DMS153 treated with DMSO at 0.1 percent for 48 hours (cell line): ENCODE measurements around the gene PSPN.
"Not testable (repeated sequence)": the region's sequence is repeated elsewhere in the genome, so short reads cannot be mapped to it uniquely, and the experiment has no call there.

Experiments
- DNase-seq: peaks from one replicate; lab custom pipeline; 2025; ENCODE audit not compliant: unreplicated experiment; lab: John Stamatoyannopoulos, UW

The PSPN gene

DNA sequence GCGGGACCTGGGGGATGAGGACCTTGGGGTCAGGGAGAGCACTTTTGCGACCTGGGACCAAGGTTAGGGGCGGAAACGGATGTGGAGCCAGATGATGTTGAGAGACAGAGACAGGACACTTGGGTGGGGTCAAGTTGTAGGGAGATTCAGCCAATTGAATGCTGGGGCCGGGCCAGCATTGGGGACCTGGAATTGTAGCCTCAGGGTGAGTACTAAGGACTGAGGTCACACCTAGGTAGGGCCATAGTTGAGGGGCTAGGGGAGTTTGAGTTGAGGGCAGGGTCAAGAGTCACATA is 2.0 kb downstream of the PSPN start:
- no peak for DNase-seq

DNA sequence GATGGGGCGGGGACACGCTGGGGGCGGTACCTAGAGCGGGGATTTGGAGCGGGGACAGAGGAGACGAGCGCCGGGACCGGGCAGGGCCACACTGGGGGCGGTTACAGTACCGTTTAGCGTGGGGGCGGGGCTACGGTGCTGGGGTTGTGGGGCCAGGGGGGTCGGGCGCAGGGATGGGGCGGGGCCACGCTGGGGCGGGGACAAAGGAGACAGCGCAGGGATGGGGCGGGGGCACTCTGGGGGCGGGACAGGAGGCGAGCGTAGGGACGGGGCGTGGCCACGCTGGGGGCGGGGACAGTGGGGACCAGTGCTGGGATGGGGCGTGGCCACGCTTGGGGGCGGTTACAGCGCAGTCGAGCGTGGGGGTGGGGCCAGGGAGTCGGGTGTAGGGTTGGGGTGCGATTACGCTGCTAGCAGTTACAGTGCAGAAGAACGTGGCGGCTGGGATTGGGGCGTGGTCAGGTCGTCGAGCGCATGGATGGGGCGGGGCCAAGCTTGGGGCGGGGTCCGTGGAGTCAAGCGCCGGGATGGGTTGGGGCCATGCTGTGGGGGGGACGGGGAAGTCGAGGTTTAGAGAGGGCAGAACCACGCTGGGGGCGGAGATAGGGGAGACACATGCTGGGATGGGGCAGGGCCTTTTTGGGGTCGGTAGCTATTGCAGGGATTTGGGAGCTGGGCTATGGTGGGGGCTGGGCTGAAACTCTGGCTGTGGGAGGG is 2.5 kb downstream of the PSPN start:
- peak; percentile 94 for DNase-seq

GRCh38 chr19:6372594-6373095 is 3.1 kb downstream of the PSPN start, which contains the start of gene ALKBH7:
TSS of gene ALKBH7 (plus strand) at chr19:6372794. CDS start at chr19:6372821, 27 bp downstream.
- peak; percentile 99 for DNase-seq

DNA sequence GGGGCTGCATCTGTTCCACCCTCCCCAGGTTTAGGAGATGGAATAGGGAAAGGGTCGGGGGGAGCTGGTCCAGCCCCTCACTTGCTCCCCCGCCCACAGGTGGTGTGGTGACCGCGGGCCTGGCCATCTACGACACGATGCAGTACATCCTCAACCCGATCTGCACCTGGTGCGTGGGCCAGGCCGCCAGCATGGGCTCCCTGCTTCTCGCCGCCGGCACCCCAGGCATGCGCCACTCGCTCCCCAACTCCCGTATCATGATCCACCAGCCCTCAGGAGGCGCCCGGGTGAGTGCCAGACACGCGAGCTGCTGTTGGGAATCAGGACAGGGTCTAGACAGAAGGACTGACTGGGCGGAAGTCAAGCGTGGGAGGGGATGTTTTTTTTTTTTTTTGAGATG is 11.4 kb downstream of the PSPN start:
- DNase-seq = no peak

- no peak for DNase-seq
These were observed 13.4 kb downstream of the PSPN start for GRCh38 chr19:6362351-6362801.

GRCh38 chr19:6362027-6362350 is 13.7 kb downstream of the PSPN start:
- no peak for DNase-seq

DNA sequence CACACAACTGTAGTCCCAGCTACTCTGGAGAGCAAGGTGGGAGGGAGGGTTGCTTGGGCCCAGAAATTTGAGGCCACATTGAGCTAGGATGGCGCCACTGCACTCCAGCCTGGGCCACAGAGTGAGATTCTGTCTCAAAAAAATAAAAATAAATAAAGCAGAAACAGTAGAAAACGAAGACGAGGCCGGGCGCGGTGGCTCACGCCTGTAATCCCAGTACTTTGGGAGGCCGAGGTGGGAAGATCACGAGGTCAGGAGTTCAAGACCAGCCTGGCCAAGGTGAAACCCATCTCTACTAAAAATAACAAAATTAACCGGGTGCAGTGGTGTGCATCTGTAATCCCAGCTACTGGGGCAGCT is 14.9 kb downstream of the PSPN start:
- not testable (repeated sequence) for DNase-seq

DNA sequence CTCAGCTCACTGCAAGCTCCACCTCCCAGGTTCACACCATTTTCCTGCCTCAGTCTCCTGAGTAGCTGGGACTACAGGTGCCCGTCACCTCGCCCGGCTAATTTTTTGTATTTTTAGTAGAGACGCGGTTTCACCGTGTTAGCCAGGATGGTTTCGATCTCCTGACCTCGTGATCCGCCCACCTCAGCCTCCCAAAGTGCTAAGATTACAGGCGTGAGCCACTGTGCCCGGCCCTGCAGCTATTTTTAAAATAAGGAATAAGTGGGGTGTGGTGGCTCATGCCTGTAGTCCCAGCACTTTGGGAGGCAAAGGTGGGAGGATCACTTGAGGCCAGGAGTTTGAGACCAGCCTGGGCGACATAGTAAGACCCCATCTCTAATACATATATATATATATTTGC is 15.3 kb downstream of the PSPN start:
- not testable (repeated sequence) for DNase-seq

- DNase-seq = no peak
These were observed 16.0 kb downstream of the PSPN start for GRCh38 chr19:6359568-6360341.

DNA sequence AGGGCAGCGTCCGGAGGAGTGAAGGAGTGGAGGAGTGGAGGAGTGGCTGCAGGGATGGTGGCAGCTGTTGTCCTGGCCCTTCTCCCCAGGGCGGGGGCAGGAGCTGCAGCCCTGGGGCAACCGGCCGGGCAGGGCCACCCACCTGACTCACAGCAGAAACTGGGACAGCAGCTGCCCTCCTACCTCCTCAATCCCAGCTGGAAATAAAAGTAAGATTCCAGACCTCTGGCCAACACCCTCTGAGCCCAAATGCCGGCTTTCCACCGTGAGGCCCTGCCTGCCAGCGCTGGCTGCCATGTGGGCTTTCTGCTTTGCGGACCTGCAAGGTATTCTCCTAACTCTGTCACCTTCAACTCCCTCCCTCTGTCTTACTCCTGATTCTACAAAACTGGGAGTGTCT is 17.7 kb downstream of the PSPN start:
- no peak for DNase-seq

DNA sequence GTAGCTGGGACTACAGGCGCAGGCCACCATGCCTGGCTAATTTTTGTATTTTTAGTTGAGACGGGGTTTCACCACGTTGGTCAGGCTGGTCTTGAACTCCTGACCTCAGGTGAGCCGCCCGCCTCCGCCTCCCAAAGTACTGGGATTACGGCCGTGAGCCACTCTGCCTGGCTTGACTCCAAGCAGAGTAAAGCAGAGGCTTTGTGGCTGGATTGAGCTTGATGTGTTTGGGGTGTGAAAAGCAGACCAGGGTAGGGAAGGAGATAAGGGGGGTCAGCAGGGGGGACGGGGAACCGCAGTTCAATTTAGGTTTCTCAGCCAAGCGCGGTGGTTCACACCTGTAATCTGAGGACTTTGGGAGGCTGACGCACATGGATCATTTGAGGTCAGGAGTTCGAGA is 18.6 kb downstream of the PSPN start:
- DNase-seq = no peak

DNA sequence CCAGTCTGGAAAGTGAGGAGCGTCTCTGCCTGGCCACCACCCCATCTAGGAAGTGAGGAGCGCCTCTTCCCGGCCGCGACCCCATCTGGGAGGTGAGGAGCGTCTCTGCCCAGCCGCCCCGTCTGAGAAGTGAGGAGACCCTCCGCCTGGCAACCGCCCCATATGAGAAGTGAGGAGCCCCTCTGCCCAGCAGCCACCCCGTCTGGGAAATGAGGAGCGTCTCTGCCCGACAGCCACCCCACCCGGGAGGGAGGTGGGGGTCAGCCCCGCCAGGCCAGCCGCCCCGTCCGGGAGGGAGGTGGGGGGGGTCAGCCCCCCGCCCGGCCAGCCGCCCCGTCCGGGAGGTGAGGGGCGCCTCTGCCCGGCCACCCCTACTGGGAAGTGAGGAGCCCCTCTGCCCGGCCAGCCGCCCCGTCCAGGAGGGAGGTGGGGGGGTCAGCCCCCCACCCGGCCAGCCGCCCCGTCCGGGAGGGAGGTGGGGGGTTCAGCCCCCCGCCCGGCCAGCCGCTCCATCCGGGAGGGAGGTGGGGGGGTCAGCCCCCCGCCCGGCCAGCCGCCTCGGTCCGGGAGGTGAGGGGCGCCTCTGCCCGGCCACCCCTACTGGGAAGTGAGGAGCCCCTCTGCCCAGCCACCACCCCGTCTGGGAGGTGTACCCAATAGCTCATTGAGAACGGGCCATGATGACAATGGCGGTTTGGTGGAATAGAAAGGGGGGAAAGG is 20.3 kb downstream of the PSPN start:
- not testable (repeated sequence) for DNase-seq

- DNase-seq = no peak
These were observed 21.5 kb downstream of the PSPN start for GRCh38 chr19:6354098-6354674.

GRCh38 chr19:6352381-6353165 is 23.2 kb downstream of the PSPN start:
- no peak for DNase-seq

DNA sequence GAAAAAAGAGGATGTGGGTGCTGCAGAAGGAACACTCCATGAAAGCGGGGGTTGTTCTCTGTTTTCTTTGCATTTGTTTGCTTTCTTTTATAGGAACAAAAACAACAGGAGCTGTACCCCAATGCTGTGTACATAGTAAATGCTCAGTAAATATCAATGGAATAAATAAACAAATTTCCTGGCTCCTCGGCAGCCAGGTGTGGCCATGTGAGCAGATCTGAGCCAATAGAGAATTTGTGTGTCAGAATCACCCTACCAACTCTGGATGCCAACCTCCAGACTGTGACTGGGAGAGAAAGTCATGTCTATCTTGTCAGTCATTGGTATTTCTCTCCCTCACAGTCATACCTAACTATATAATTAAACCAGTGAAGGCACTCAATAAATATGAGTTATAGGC is 25.0 kb downstream of the PSPN start:
- DNase-seq = no peak

DNA sequence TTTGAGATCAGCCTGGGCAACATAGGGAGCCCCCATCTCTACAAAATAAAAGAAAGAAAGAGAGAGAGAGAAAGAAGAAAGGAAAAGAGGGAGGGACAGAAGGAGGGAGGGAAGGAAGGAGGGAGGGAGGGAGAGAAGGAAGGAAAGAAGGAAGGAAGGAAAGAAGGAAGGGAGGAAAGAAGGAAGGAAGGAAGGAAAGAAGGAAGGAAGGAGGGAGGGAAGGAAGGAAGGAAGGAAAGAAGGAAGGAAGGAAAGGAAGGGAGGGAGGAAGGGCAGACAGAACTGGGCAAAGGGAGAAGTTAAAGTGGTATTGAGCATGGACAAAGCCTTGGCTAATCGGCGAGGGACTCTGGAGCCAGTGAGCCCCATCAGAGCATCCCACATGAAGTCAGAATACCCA is 26.5 kb downstream of the PSPN start:
- not testable (repeated sequence) for DNase-seq

DNA sequence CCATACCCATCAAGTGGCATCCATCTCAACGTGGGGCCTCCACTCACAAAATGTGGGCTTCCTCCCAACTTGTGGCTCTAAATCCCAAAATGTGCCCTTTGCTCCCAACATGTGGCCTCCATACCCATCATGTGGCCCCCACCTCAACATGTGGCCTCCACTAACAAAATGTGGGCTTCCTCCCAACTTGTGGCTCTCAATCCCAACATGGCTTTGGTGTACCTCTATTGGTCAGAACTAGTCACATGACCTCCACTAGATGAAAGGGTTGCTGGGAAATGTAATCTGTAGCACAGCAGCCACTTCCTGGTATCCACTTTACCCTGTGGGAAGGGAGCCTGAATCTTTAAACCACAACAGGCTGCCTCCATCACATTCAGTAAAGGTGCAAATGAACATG is 32.3 kb downstream of the PSPN start:
- DNase-seq = no peak

- no peak for DNase-seq
These were observed 35.1 kb downstream of the PSPN start for GRCh38 chr19:6340493-6341201.

GRCh38 chr19:6334490-6335285 is 41.0 kb downstream of the PSPN start:
- DNase-seq = no peak
